Glutamatergic neuron (in vitro differentiated cells): ENCODE measurements around the gene ANKRD16. TPM values are rescaled to one million over a fixed set of nuclear protein-coding genes. Genes with fewer than 3 reads are reported as not detected.

Experiments
- DNase-seq: peaks from one replicate; pipeline ENCODE4 v3.0.0; 2022
- H3K27ac Mint-ChIP-seq: one replicate; pipeline ENCODE4 v1.8.0; 2020; ENCODE audit warnings: mild to moderate bottlenecking, mixed read lengths, inconsistent platforms; ENCODE audit not compliant: unreplicated experiment
- H3K27me3 Mint-ChIP-seq: one replicate; pipeline ENCODE4 v1.8.0; 2020; ENCODE audit warnings: mild to moderate bottlenecking, moderate library complexity, mixed read lengths, inconsistent platforms; ENCODE audit not compliant: unreplicated experiment
- H3K36me3 Mint-ChIP-seq: one replicate; pipeline ENCODE4 v1.8.0; 2020; ENCODE audit warnings: mild to moderate bottlenecking, mixed read lengths, inconsistent platforms; ENCODE audit not compliant: unreplicated experiment
- H3K4me1 Mint-ChIP-seq: one replicate; pipeline ENCODE4 v1.8.0; 2020; ENCODE audit warnings: mild to moderate bottlenecking, low read depth, mixed read lengths, inconsistent platforms; ENCODE audit not compliant: unreplicated experiment
- H3K4me3 Mint-ChIP-seq: one replicate; pipeline ENCODE4 v1.8.0; 2020; ENCODE audit warnings: mild to moderate bottlenecking, mixed read lengths, inconsistent platforms; ENCODE audit not compliant: unreplicated experiment
- H3K9me3 Mint-ChIP-seq: one replicate; pipeline ENCODE4 v1.8.0; 2020; ENCODE audit warnings: mild to moderate bottlenecking, moderate library complexity, mixed read lengths, inconsistent platforms; ENCODE audit not compliant: unreplicated experiment
- CTCF ChIP-seq: fragments of 200-600 bp; sonication (generic); IDR thresholded peaks from one replicate; pipeline ENCODE4 v1.5.0; 2021; ENCODE audit not compliant: partially characterized antibody, unreplicated experiment
- total RNA-seq: library from RNA; stranded (reverse); fragmentation: NEBNext Ultra II Directional; extraction: Animal tissue kit (Norgen Biotek cat#: 25700); gene quantifications from one replicate; pipeline ENCODE4 v1.2.1, GENCODE V29; 2021; ENCODE audit not compliant: unreplicated experiment

ANKRD16 gene
- total RNA-seq, 1 donor from 2014 or later: 7.5 TPM

DNA sequence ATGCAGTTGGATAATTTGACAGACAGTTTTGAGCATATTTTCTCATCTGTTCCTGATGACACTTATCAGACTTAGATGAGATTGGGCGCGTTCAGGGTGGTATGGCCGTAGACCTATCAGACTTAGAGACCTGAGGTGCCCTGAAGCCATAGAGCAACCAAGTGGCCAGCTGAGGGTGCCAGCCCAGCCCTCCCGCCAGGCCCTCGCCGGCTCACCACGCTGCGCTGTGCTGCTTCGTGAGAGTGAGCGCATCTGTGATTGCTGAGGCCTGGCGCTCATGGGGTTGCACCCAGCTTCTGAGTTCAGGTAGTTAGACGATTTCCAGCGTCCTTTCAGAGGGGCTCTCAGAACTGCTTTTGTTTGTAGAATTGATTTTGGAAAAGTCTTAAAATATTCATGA is 10.6 kb upstream of the ANKRD16 start:
- no peak overlapping the region for H3K27ac Mint-ChIP-seq
- no peaks in the 10 kb centered on the region for H3K4me1 Mint-ChIP-seq
- peaks cover 1% of the 10 kb centered on the region for H3K9me3 Mint-ChIP-seq
- TF ChIP-seq CTCF: no peak
- no peaks in the 10 kb centered on the region for H3K36me3 Mint-ChIP-seq
- no peak for DNase-seq
- no peak overlapping the region for H3K4me3 Mint-ChIP-seq
- H3K27me3 Mint-ChIP-seq: no peaks in the 10 kb centered on the region

DNA sequence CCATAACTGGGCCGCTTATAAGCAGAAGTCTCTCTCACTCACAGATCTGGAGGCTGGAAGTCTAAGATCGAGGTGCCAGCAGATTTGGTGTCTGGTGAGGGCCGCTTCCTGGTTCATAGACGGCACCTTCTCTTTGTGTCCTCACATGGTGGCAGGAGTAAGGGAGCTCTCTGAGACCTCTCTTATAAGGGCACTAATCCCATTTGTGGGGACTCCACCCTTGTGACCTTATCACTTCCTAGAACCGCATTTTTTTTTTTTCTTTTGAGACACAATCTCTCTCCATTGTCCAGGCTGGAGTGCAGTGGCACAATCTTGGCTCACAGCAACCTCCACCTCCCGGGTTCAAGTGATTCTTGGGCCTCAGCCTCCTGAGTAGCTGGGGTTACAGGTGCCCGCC is 8.5 kb upstream of the ANKRD16 start:
- Mint-ChIP-seq H3K4me1 (no peaks in the 10 kb centered on the region), H3K36me3 (no peaks in the 10 kb centered on the region), H3K27me3 (no peaks in the 10 kb centered on the region), H3K9me3 (peaks cover 1% of the 10 kb centered on the region), H3K27ac (no peak overlapping the region), H3K4me3 (no peak overlapping the region)
- DNase-seq: no peak
- no peak for TF ChIP-seq CTCF

DNA sequence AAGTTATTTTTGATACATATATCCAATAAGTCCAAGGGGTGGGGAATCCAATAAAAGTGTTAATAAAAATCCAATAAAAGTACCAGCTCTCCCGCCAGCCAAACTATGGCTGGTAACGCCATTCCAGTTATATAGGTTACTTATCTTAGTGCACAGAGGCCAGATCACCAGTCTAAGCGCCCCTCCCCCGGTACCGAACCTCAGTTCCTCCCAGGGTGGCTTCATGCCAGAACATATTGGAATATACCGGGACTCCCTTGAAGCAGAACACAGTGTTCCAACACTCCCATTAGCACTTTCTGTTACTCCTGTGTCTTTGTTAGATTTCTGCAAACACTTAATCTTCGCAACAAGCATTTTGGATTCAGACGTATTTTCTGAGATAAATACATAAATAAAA is 7.8 kb upstream of the ANKRD16 start:
- H3K4me3 Mint-ChIP-seq: no peak overlapping the region
- H3K36me3 Mint-ChIP-seq: no peaks in the 10 kb centered on the region
- no peak overlapping the region for H3K27ac Mint-ChIP-seq
- peaks cover 2% of the 10 kb centered on the region for H3K27me3 Mint-ChIP-seq
- DNase-seq: no peak
- peaks cover 1% of the 10 kb centered on the region for H3K9me3 Mint-ChIP-seq
- H3K4me1 Mint-ChIP-seq: no peaks in the 10 kb centered on the region
- TF ChIP-seq CTCF: no peak

DNA sequence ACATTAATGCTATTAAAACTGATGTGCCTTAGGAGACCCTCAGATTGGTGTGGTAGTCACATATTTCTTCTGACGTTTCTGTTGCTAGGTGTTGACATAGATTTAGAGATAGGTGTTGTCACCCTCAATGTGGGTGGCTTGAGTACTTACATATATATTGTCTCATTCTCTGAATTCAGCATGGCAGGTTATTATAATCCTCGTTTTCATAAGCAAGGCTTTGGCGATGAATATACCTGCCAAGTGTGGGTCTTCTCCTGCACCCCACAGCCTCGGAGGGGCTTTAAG is 7.3 kb upstream of the ANKRD16 start:
- Mint-ChIP-seq H3K27ac (no peak overlapping the region), H3K36me3 (no peaks in the 10 kb centered on the region), H3K4me3 (no peak overlapping the region)

More for the DNA sequence above, 7.3 kb upstream of the ANKRD16 start:
- no peak for DNase-seq
- Mint-ChIP-seq H3K4me1 (peaks cover 4% of the 10 kb centered on the region), H3K9me3 (peaks cover 1% of the 10 kb centered on the region), H3K27me3 (peaks cover 2% of the 10 kb centered on the region)
- no peak for TF ChIP-seq CTCF
